ENCODE measurements around the gene TUB. TPM values are rescaled to one million over a fixed set of nuclear protein-coding genes. Genes with fewer than 3 reads are reported as not detected.

The TUB gene
- total and polyA plus RNA-seq, 2 of the 8 experiments (the other 6 are each of a cell fraction or from before 2014, with no cell fraction given), result 15.3 to 31.3 TPM

- POLR2A ChIA-PET (ENCODE audit: partially characterized antibody), result interaction anchor here (0.9 kb wide), 2 partner anchors 20 to 85 kb away, joined by 3 read pairs; no protein-coding TSS in a partner anchor
- Histone ChIP-seq H2BK20ac (ENCODE audit: low read length) (no peak overlapping the region), H3K9me3 (ENCODE audit: insufficient read depth in 2 of 2, low read depth in 1 of 2, low read length in 1 of 2) (no peaks in the 10 kb centered on the region), H2BK12ac (ENCODE audit: low read depth, low read length) (0 out of 2 replicates have a peak overlapping the region, but pooled peaks have one; percentile 39), H3K79me2 (ENCODE audit: control insufficient read depth in 1 of 2, insufficient read depth in 2 of 2, low read length in 2 of 2) (peaks cover 0 to 27% of the 10 kb centered on the region in 2 experiments; a peak in 2 of 4 replicates), H3K14ac (ENCODE audit: insufficient read length) (no peak overlapping the region), H2AFZ (ENCODE audit: low read length) (no peak overlapping the region), H4K5ac (ENCODE audit: insufficient read length, low read depth, low read length) (no peak overlapping the region), H3K56ac (replicated peaks; ENCODE audit: insufficient read length, low read depth, low read length) (no peak overlapping the region), H3K4me1 (replicated peaks in 1 of 4; ENCODE audit: control insufficient read depth in 3 of 4, insufficient read depth in 4 of 4, low read length in 3 of 4) (peaks cover 14 to 52% (median 32%) of the 10 kb centered on the region in 4 experiments), H3K27ac (ENCODE audit: low read depth, low read length) (no peak overlapping the region), H3K4me2 (ENCODE audit: insufficient read depth in 1 of 2, low read depth in 2 of 2, low read length in 2 of 2) (no peak overlapping the region), H2BK15ac (ENCODE audit: low read length) (no peak overlapping the region), H3K23me2 (ENCODE audit: low read depth, low read length) (peaks cover 5% of the 10 kb centered on the region; the same call in 1 of the 2 replicates), H3K4ac (replicated peaks; ENCODE audit: insufficient read length, low read depth, low read length) (no peak overlapping the region), H2AK5ac (ENCODE audit: low read depth, low read length) (no peak overlapping the region; the same call in 1 of the 2 replicates), H4K8ac (ENCODE audit: extremely low read depth, insufficient read depth, low read length) (no peak overlapping the region), H3K27me3 (replicated peaks in 1 of 4; ENCODE audit: control insufficient read depth in 3 of 4, extremely low read depth in 1 of 4, insufficient read depth in 3 of 4, low read length in 3 of 4) (peaks cover 0 to 9% (median 4%) of the 10 kb centered on the region in 4 experiments; a peak in 5 of 7 replicates), H3K4me3 (ENCODE audit: extremely low read depth in 1 of 4, insufficient read depth in 2 of 4, low read depth in 3 of 4, low read length in 4 of 4) (no peak overlapping the region), H3K79me1 (ENCODE audit: low read depth, low read length) (peaks cover 26% of the 10 kb centered on the region), H3K36me3 (ENCODE audit: control insufficient read depth in 2 of 4, insufficient read depth in 4 of 4, low read length in 3 of 4) (no peaks in the 10 kb centered on the region), H3K23ac (ENCODE audit: insufficient read length) (no peak overlapping the region), H4K91ac (replicated peaks; ENCODE audit: insufficient read length, low read length) (no peak overlapping the region), H3K9ac (replicated peaks in 1 of 4; ENCODE audit: extremely low read depth in 1 of 4, low read depth in 3 of 4, low read length in 3 of 4) (no peak overlapping the region), H2BK120ac (replicated peaks; ENCODE audit: low read depth, low read length) (no peak overlapping the region), H3K18ac (ENCODE audit: extremely low read depth, low read length) (no peak overlapping the region), H4K20me1 (replicated peaks in 1 of 2; ENCODE audit: control insufficient read depth in 1 of 2, insufficient read depth in 2 of 2, low read length in 2 of 2) (peaks cover 4 to 42% of the 10 kb centered on the region in 2 experiments), H2BK5ac (ENCODE audit: low read depth, low read length) (no peak overlapping the region)
- no peak for FAIRE-seq
- no peak for DNase-seq (ENCODE audit: low read depth in 1 of 2, low spot score in 2 of 2)
- CTCF ChIA-PET (ENCODE audit: partially characterized antibody), result interaction anchor here (1.5 to 30.2 kb wide), 10 partner anchors 8 to 81 kb away, joined by 7 to 1283 read pairs (median 102); no protein-coding TSS in a partner anchor
- WGBS, 2 experiments (ENCODE audit: extremely low coverage in 1 of 2, insufficient coverage in 1 of 2, insufficient read length in 1 of 2, insufficient replicate concordance in 2 of 2, low coverage in 1 of 2, low lambda C conversion rate in 2 of 2, missing lambda C conversion rate in 1 of 2), result 76% methylated on average over 7 of the region's 7 CpGs; no CpG with 5 or more reads in 1 of the 2 experiments
- TF ChIP-seq EGR1 (IDR thresholded peaks at IDR 0.05; ENCODE audit: borderline replicate concordance, low read depth, low read length) (no peak), RAD21 (IDR thresholded peaks at IDR 0.05 in 1 of 2, conservative IDR thresholded peaks at IDR 0.05 in 1 of 2; ENCODE audit: low read depth in 2 of 2, low read length in 2 of 2) (no peak), PHF8 (conservative IDR thresholded peaks at IDR 0.05; ENCODE audit: low read depth, low read length) (no peak), RFX5 (IDR thresholded peaks at IDR 0.05; ENCODE audit: borderline replicate concordance, low read depth, low read length) (no peak), TBP (IDR thresholded peaks at IDR 0.05; ENCODE audit: low read depth, low read length) (no peak), TAF7 (optimal IDR thresholded peaks at IDR 0.05; ENCODE audit: borderline replicate concordance, low read depth, low read length) (no peak), HDAC2 (IDR thresholded peaks at IDR 0.05; ENCODE audit: borderline replicate concordance in 1 of 2, low read depth in 2 of 2, low read length in 2 of 2) (no peak), GTF2F1 (IDR thresholded peaks at IDR 0.05; ENCODE audit: borderline replicate concordance, low read depth, low read length) (no peak), TEAD4 (IDR thresholded peaks at IDR 0.05; ENCODE audit: low read depth, low read length) (no peak), KDM1A (IDR thresholded peaks at IDR 0.05; ENCODE audit: borderline replicate concordance, low read length) (no peak), JUND (IDR thresholded peaks at IDR 0.05; ENCODE audit: low read length) (no peak), MAX (IDR thresholded peaks at IDR 0.05) (no peak)
Measured at GRCh38 chr11:8086571-8086970, 5.6 kb downstream of the TUB start.
